ENCODE measurements around the gene TCEA3. TPM values are rescaled to one million over a fixed set of nuclear protein-coding genes. Genes with fewer than 3 reads are reported as not detected.

Gene TCEA3
- total and polyA plus RNA-seq, 2 donors (not counting 3 experiments of a cell fraction or from before 2014, with no cell fraction given), result 1.5 to 3.7 TPM

- FAIRE-seq (no peak), DNase-seq (ENCODE audit: low read depth, low spot score) (no peak)
- Histone ChIP-seq H3K9me1 (replicated peaks; ENCODE audit: control insufficient read depth, extremely low read depth, insufficient read depth, low read length) (no peaks in the 10 kb centered on the region), H3K36me3 (ENCODE audit: control insufficient read depth in 2 of 2, extremely low read depth in 1 of 2, insufficient read depth in 2 of 2, low read length in 2 of 2) (no peaks in the 10 kb centered on the region), H3K4me3 (replicated peaks in 1 of 3; ENCODE audit: insufficient read depth in 1 of 3, low read depth in 1 of 3, low read length in 3 of 3) (no peak overlapping the region), H4K20me1 (replicated peaks; ENCODE audit: control insufficient read depth, extremely low read depth, insufficient read depth, low read length) (no peaks in the 10 kb centered on the region), H3K27ac (ENCODE audit: insufficient read depth, low read depth, low read length) (no peak overlapping the region), H3K79me2 (ENCODE audit: control insufficient read depth, insufficient read depth, low read length) (no peaks in the 10 kb centered on the region), H2AFZ (ENCODE audit: low read depth, low read length) (no peak overlapping the region), H3K4me1 (ENCODE audit: control insufficient read depth, extremely low read depth, insufficient read depth, low read length) (no peaks in the 10 kb centered on the region), H3K4me2 (ENCODE audit: insufficient read depth, low read length) (no peak overlapping the region), H3K9me3 (replicated peaks; ENCODE audit: control insufficient read depth, insufficient read depth, low read length) (no peaks in the 10 kb centered on the region), H3K27me3 (ENCODE audit: control insufficient read depth in 2 of 2, insufficient read depth in 2 of 2, low read length in 2 of 2) (peaks cover 0 to 3% of the 10 kb centered on the region in 2 experiments), H3K9ac (replicated peaks; ENCODE audit: extremely low read depth, insufficient read depth, low read length) (no peak overlapping the region)
- intact Hi-C loops (cut with micrococcal nuclease) (no loop called here), dilution Hi-C loops (cut with MboI; ENCODE audit: extremely low pct_ligation_motif_present, low sequenced_read_pairs) (no loop called here)
- TF ChIP-seq JUN (IDR thresholded peaks at IDR 0.05; ENCODE audit: borderline replicate concordance, insufficient read depth, insufficient read length, low read depth), result no peak
- no peak for TF ChIP-seq FOS (IDR thresholded peaks at IDR 0.05; ENCODE audit: borderline replicate concordance, insufficient read depth, low read length)
- TF ChIP-seq CTCF (IDR thresholded peaks at IDR 0.05; ENCODE audit: extremely low read depth in 1 of 2, insufficient read depth in 1 of 2, low read depth in 1 of 2, low read length in 2 of 2), result no peak
- TF ChIP-seq MYC (IDR thresholded peaks at IDR 0.05; ENCODE audit: low read depth, low read length), result no peak
- TF ChIP-seq GATA2 (IDR thresholded peaks at IDR 0.05; ENCODE audit: insufficient read depth, insufficient read length, low read depth, low read length), result no peak
- no peak for TF ChIP-seq EZH2 (IDR thresholded peaks at IDR 0.05; ENCODE audit: borderline replicate concordance, low read depth, low read length, severe bottlenecking)
- TF ChIP-seq POLR2A (IDR thresholded peaks at IDR 0.05; ENCODE audit: low read depth, low read length), result no peak
- TF ChIP-seq POLR2AphosphoS5 (IDR thresholded peaks at IDR 0.05; ENCODE audit: insufficient read depth, low read depth, low read length), result no peak
- no peak for TF ChIP-seq MAX (IDR thresholded peaks at IDR 0.05; ENCODE audit: insufficient read depth, insufficient read length)
- ChIA-PET POLR2A (no interaction called here), CTCF (interaction anchor here (0.8 to 2.7 kb wide), 2 partner anchors 34 to 77 kb away, joined by 4 to 11 read pairs; no protein-coding TSS in a partner anchor)
- BruUV-seq (replicated peaks), result no TSS peak
Observed at GRCh38 chr1:23463286-23463685, 38.7 kb upstream of the TCEA3 start.
